ENCODE data around the gene PASD1.
"Not testable (repeated sequence)": the region's sequence is repeated elsewhere in the genome, so short reads cannot be mapped to it uniquely, and the experiment has no call there.

PASD1 gene

DNA sequence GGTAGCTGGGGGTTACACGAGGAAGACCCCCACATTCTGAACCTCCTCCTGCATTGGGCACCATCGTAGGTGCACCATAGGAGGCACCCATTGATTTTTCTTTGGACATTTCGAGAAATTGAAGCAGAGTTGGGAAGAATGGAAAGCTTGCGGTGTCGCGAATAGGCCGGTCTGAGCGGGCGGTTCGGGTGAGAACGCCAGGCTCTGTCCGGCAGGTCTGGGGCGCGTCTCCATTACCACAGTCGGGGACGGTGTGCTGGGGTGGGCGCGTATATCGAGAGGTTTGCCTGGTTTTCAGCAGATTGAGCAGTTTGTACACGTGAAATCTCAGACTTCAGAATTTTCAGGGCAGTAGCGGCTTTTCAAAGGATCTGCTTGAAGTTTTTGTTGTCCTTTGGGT lies 560 bp downstream of the PASD1 start:
- Histone ChIP-seq H3K9me3 (replicated peaks in 1 of 2; ENCODE audit: control insufficient read depth in 2 of 2, insufficient read depth in 1 of 2, low read depth in 1 of 2, low read length in 2 of 2) (no peaks in the 10 kb centered on the region), H2BK15ac (ENCODE audit: low read length) (no peak overlapping the region), H2BK12ac (ENCODE audit: low read length) (no peak overlapping the region), H3K9ac (ENCODE audit: low read depth, low read length, poor library complexity) (no peak overlapping the region), H3K18ac (ENCODE audit: low read length) (no peak overlapping the region), H4K8ac (ENCODE audit: low read depth, low read length) (no peak overlapping the region), H3K4me3 (ENCODE audit: low read length in 2 of 2) (no peak overlapping the region), H2AFZ (ENCODE audit: low read length) (no peak overlapping the region), H4K91ac (ENCODE audit: low read depth, low read length, poor library complexity) (no peak overlapping the region), H2BK5ac (ENCODE audit: low read length) (no peak overlapping the region), H2BK120ac (ENCODE audit: low read depth, low read length) (no peak overlapping the region), H3K4me1 (ENCODE audit: control insufficient read depth in 2 of 2, insufficient read depth in 1 of 2, low read depth in 1 of 2, low read length in 2 of 2) (no peaks in the 10 kb centered on the region), H3K4ac (ENCODE audit: low read length) (no peak overlapping the region), H3K27me3 (ENCODE audit: control insufficient read depth in 3 of 3, insufficient read depth in 3 of 3, low read depth in 1 of 3, low read length in 3 of 3) (peaks cover 0 to 10% (median 0%) of the 10 kb centered on the region in 3 experiments), H3K79me1 (ENCODE audit: low read depth, low read length) (no peaks in the 10 kb centered on the region), H3K23ac (ENCODE audit: low read depth, low read length, poor library complexity) (no peak overlapping the region), H3K36me3 (replicated peaks in 1 of 2; ENCODE audit: control insufficient read depth in 2 of 2, insufficient read depth in 2 of 2, low read length in 2 of 2) (no peaks in the 10 kb centered on the region), H3K27ac (replicated peaks; ENCODE audit: low read length) (no peak overlapping the region), H2AK5ac (ENCODE audit: low read depth, low read length) (no peak overlapping the region), H3K4me2 (ENCODE audit: insufficient read depth, low read length, poor library complexity, severe bottlenecking) (no peak overlapping the region), H3K14ac (ENCODE audit: low read length) (no peak overlapping the region)
- DNase-seq (ENCODE audit: low spot score): no peak
- no CpG with 5 or more reads among the region's 21 CpGs for WGBS, 2 donors (ENCODE audit: extremely low coverage in 2 of 2, insufficient read length in 2 of 2, insufficient replicate concordance in 1 of 2)

DNA sequence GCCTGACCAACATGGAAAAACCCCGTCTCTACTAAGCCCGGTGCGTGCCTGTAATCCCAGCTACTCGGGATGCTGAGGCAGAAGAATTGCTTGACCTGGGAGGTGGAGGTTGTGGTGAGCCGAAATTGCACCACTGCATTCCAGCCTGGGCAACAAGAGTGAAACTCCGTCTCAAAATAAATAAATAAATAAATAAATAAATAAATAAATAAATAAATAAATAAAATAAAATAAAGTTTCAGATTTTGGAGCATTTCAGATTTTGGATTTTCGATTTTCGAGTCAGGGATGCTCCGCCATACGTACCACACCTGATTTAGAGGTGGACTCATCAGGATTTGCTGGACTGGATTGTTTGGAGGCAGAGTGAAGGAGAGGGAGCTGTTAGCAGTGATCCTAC lies 3.4 kb downstream of the PASD1 start:
- not testable (repeated sequence) for H2BK120ac ChIP-seq (ENCODE audit: low read depth, low read length); H4K8ac ChIP-seq (ENCODE audit: low read depth, low read length); H3K9me3 ChIP-seq (replicated peaks in 1 of 2; ENCODE audit: control insufficient read depth in 2 of 2, insufficient read depth in 1 of 2, low read depth in 1 of 2, low read length in 2 of 2); H3K27ac ChIP-seq (replicated peaks; ENCODE audit: low read length); H3K4me2 ChIP-seq (ENCODE audit: insufficient read depth, low read length, poor library complexity, severe bottlenecking); H4K91ac ChIP-seq (ENCODE audit: low read depth, low read length, poor library complexity); H3K4ac ChIP-seq (ENCODE audit: low read length); H3K14ac ChIP-seq (ENCODE audit: low read length); DNase-seq (ENCODE audit: low spot score); H3K23ac ChIP-seq (ENCODE audit: low read depth, low read length, poor library complexity); H3K18ac ChIP-seq (ENCODE audit: low read length); H2BK15ac ChIP-seq (ENCODE audit: low read length); H2BK12ac ChIP-seq (ENCODE audit: low read length); H3K36me3 ChIP-seq (replicated peaks in 1 of 2; ENCODE audit: control insufficient read depth in 2 of 2, insufficient read depth in 2 of 2, low read length in 2 of 2); H3K9ac ChIP-seq (ENCODE audit: low read depth, low read length, poor library complexity); H3K4me1 ChIP-seq (ENCODE audit: control insufficient read depth in 2 of 2, insufficient read depth in 1 of 2, low read depth in 1 of 2, low read length in 2 of 2); H2BK5ac ChIP-seq (ENCODE audit: low read length); H2AFZ ChIP-seq (ENCODE audit: low read length); H3K4me3 ChIP-seq (ENCODE audit: low read length in 2 of 2); H2AK5ac ChIP-seq (ENCODE audit: low read depth, low read length); H3K79me1 ChIP-seq (ENCODE audit: low read depth, low read length)
- WGBS, 2 donors (ENCODE audit: extremely low coverage in 2 of 2, insufficient read length in 2 of 2, insufficient replicate concordance in 1 of 2): no CpG with 5 or more reads among the region's 10 CpGs
- peaks cover 0 to 29% (median 0%) of the 10 kb centered on the region in 3 experiments for H3K27me3 ChIP-seq (ENCODE audit: control insufficient read depth in 3 of 3, insufficient read depth in 3 of 3, low read depth in 1 of 3, low read length in 3 of 3)

DNA sequence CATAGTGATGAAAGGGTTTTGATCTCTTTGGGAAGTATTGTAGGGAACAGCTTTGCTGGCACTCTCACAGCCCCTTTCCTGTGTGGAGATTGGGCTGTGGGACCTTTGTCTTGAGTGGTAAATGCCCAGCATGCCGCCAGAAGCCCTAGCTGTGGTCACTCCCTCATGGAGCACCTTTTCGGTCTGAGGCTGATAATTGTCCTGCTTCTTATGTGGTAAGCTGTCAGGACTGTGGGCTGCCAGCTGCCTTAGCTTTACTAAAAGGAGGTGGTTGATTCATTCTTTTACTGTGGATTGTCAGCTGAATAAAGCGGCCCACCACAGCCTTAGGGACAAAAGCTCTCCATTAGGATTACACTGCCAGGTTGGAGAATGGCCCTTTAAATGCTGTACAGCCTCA lies 7.1 kb downstream of the PASD1 start:
- no peak overlapping the region for H3K18ac ChIP-seq (ENCODE audit: low read length)
- H2BK12ac ChIP-seq (ENCODE audit: low read length): no peak overlapping the region
- no peak overlapping the region for H4K8ac ChIP-seq (ENCODE audit: low read depth, low read length)
- H2AFZ ChIP-seq (ENCODE audit: low read length): no peak overlapping the region
- H3K23ac ChIP-seq (ENCODE audit: low read depth, low read length, poor library complexity): no peak overlapping the region
- H3K79me1 ChIP-seq (ENCODE audit: low read depth, low read length): no peaks in the 10 kb centered on the region
- no peak overlapping the region for H3K9ac ChIP-seq (ENCODE audit: low read depth, low read length, poor library complexity)
- H3K4me2 ChIP-seq (ENCODE audit: insufficient read depth, low read length, poor library complexity, severe bottlenecking): peak overlapping the region; percentile 18
- H3K27me3 ChIP-seq (ENCODE audit: control insufficient read depth in 3 of 3, insufficient read depth in 3 of 3, low read depth in 1 of 3, low read length in 3 of 3): peaks cover 0 to 29% (median 0%) of the 10 kb centered on the region in 3 experiments
- H2BK5ac ChIP-seq (ENCODE audit: low read length): no peak overlapping the region
- peak overlapping the region; percentile 63 for H3K27ac ChIP-seq (replicated peaks; ENCODE audit: low read length)
- H3K9me3 ChIP-seq (replicated peaks in 1 of 2; ENCODE audit: control insufficient read depth in 2 of 2, insufficient read depth in 1 of 2, low read depth in 1 of 2, low read length in 2 of 2): no peaks in the 10 kb centered on the region
- peaks cover 0 to 7% of the 10 kb centered on the region in 2 donors for H3K4me1 ChIP-seq (ENCODE audit: control insufficient read depth in 2 of 2, insufficient read depth in 1 of 2, low read depth in 1 of 2, low read length in 2 of 2)
- H2BK120ac ChIP-seq (ENCODE audit: low read depth, low read length): no peak overlapping the region
- H3K4ac ChIP-seq (ENCODE audit: low read length): no peak overlapping the region
- WGBS, 2 donors (ENCODE audit: extremely low coverage in 2 of 2, insufficient read length in 2 of 2, insufficient replicate concordance in 1 of 2): no CpG with 5 or more reads among the region's 3 CpGs
- H2AK5ac ChIP-seq (ENCODE audit: low read depth, low read length): no peak overlapping the region
- H3K4me3 ChIP-seq (ENCODE audit: low read length in 2 of 2): no peak overlapping the region
- H3K14ac ChIP-seq (ENCODE audit: low read length): no peak overlapping the region
- no peak overlapping the region for H2BK15ac ChIP-seq (ENCODE audit: low read length)
- H3K36me3 ChIP-seq (replicated peaks in 1 of 2; ENCODE audit: control insufficient read depth in 2 of 2, insufficient read depth in 2 of 2, low read length in 2 of 2): no peaks in the 10 kb centered on the region
- peak; percentile 15 for DNase-seq (ENCODE audit: low spot score)
- H4K91ac ChIP-seq (ENCODE audit: low read depth, low read length, poor library complexity): no peak overlapping the region

DNA sequence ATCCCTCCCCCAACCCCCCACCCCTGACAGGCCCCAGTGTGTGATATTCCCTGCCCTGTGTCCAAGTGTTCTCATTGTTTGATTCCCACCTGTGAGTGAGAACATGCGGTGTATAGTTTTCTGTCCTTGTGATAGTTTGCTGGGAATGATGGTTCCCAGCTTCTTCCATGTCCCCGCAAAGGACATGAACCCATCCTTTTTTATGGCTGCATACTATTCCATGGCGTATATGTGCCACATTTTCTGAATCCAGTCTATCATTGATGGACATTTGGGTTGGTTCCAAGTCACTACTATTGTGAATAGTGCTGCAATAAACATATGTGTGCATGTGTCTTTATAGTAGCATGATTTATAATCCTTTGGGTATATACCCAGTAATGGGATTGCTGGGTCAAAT lies 29.9 kb downstream of the PASD1 start:
- not testable (repeated sequence) for H3K23ac ChIP-seq (ENCODE audit: low read depth, low read length, poor library complexity); H3K36me3 ChIP-seq (replicated peaks in 1 of 2; ENCODE audit: control insufficient read depth in 2 of 2, insufficient read depth in 2 of 2, low read length in 2 of 2); H3K9me3 ChIP-seq (replicated peaks in 1 of 2; ENCODE audit: control insufficient read depth in 2 of 2, insufficient read depth in 1 of 2, low read depth in 1 of 2, low read length in 2 of 2); H3K4me2 ChIP-seq (ENCODE audit: insufficient read depth, low read length, poor library complexity, severe bottlenecking); H3K14ac ChIP-seq (ENCODE audit: low read length); H3K9ac ChIP-seq (ENCODE audit: low read depth, low read length, poor library complexity); H2BK12ac ChIP-seq (ENCODE audit: low read length); H3K4ac ChIP-seq (ENCODE audit: low read length); H2AK5ac ChIP-seq (ENCODE audit: low read depth, low read length); H4K91ac ChIP-seq (ENCODE audit: low read depth, low read length, poor library complexity); H3K4me1 ChIP-seq (ENCODE audit: control insufficient read depth in 2 of 2, insufficient read depth in 1 of 2, low read depth in 1 of 2, low read length in 2 of 2); H2BK5ac ChIP-seq (ENCODE audit: low read length); H2BK15ac ChIP-seq (ENCODE audit: low read length); H2BK120ac ChIP-seq (ENCODE audit: low read depth, low read length); H3K4me3 ChIP-seq (ENCODE audit: low read length in 2 of 2); H4K8ac ChIP-seq (ENCODE audit: low read depth, low read length); H3K18ac ChIP-seq (ENCODE audit: low read length); H3K79me1 ChIP-seq (ENCODE audit: low read depth, low read length); DNase-seq (ENCODE audit: low spot score); H3K27ac ChIP-seq (replicated peaks; ENCODE audit: low read length); H3K27me3 ChIP-seq (ENCODE audit: control insufficient read depth in 3 of 3, insufficient read depth in 3 of 3, low read depth in 1 of 3, low read length in 3 of 3); H2AFZ ChIP-seq (ENCODE audit: low read length)
- no CpG with 5 or more reads among the region's 3 CpGs for WGBS, 2 donors (ENCODE audit: extremely low coverage in 2 of 2, insufficient read length in 2 of 2, insufficient replicate concordance in 1 of 2)
